Measurements from ENCODE around the gene DAGLA.

GRCh38 chr11:61711498-61711897 lies 31.3 kb downstream of the DAGLA start:
- TF ChIP-seq CTCF (IDR thresholded peaks at IDR 0.05) (no peak), POLR2A (IDR thresholded peaks at IDR 0.05) (no peak)
